CD4-positive, alpha-beta T cell treated with Interleukin-17A for 4 hours (primary cell): ENCODE data around the gene FAT1.
"Not testable (repeated sequence)": the region's sequence is repeated elsewhere in the genome, so short reads cannot be mapped to it uniquely, and the experiment has no call there.

Experiments used
- DNase-seq: peaks from one replicate; pipeline ENCODE4 v3.0.0-alpha.2; 2020; ENCODE audit warnings: mixed read lengths

Gene FAT1

GRCh38 chr4:186723292-186724057 is at the start of gene FAT1:
FAT1 (minus strand) TSS chr4:186723856; CDS start chr4:186709827, 14,029 bp downstream.
- no peak for DNase-seq

- no peak for DNase-seq
Measured at GRCh38 chr4:186772936-186773487, 49.4 kb upstream of the FAT1 start.

- no peak for DNase-seq
Measured at GRCh38 chr4:186771624-186772023, 48.0 kb upstream of the FAT1 start.

GRCh38 chr4:186770481-186771175 is 47.0 kb upstream of the FAT1 start:
- DNase-seq, result no peak

GRCh38 chr4:186767794-186768193 is 44.1 kb upstream of the FAT1 start:
- DNase-seq, result no peak

GRCh38 chr4:186765673-186766546 is 42.3 kb upstream of the FAT1 start:
- DNase-seq, result no peak

GRCh38 chr4:186765138-186765537 is 41.5 kb upstream of the FAT1 start:
- DNase-seq, result no peak

- DNase-seq, result no peak
Measured at GRCh38 chr4:186764457-186764856, 40.8 kb upstream of the FAT1 start.

GRCh38 chr4:186762865-186763264 is 39.2 kb upstream of the FAT1 start:
- no peak for DNase-seq

GRCh38 chr4:186762361-186762760 is 38.7 kb upstream of the FAT1 start:
- DNase-seq, result no peak

- not testable (repeated sequence) for DNase-seq
Measured at GRCh38 chr4:186761956-186762355, 38.3 kb upstream of the FAT1 start.

- DNase-seq, result no peak
Measured at GRCh38 chr4:186761393-186761792, 37.7 kb upstream of the FAT1 start.

- no peak for DNase-seq
Measured at GRCh38 chr4:186760576-186760975, 36.9 kb upstream of the FAT1 start.

GRCh38 chr4:186759990-186760389 is 36.3 kb upstream of the FAT1 start:
- no peak for DNase-seq

GRCh38 chr4:186758929-186759682 is 35.5 kb upstream of the FAT1 start:
- DNase-seq, result no peak

GRCh38 chr4:186757696-186758355 is 34.2 kb upstream of the FAT1 start:
- DNase-seq, result no peak

- DNase-seq, result not testable (repeated sequence)
Measured at GRCh38 chr4:186756550-186756949, 32.9 kb upstream of the FAT1 start.

- DNase-seq, result no peak
Measured at GRCh38 chr4:186755550-186756519, 32.2 kb upstream of the FAT1 start.

GRCh38 chr4:186754976-186755375 is 31.3 kb upstream of the FAT1 start:
- DNase-seq, result no peak

- no peak for DNase-seq
Measured at GRCh38 chr4:186752325-186752724, 28.7 kb upstream of the FAT1 start.
